GM10266 (cell line): ENCODE data around the gene SCYL3.
"Not testable (repeated sequence)": the region's sequence is repeated elsewhere in the genome, so short reads cannot be mapped to it uniquely, and the experiment has no call there.

Experiments
- DNase-seq: peaks from one replicate; pipeline ENCODE4 v3.0.0; 2012; ENCODE audit errors: extremely low spot score
- TF ChIP-seq, protein P1 (sequence below): IDR thresholded peaks from 2 replicates; pipeline ENCODE4 v1.5.1; 2012; ENCODE audit warnings: mild to moderate bottlenecking, low read depth; ENCODE audit not compliant: control insufficient read depth, insufficient read depth; ENCODE audit errors: missing control alignments

The SCYL3 gene

DNA sequence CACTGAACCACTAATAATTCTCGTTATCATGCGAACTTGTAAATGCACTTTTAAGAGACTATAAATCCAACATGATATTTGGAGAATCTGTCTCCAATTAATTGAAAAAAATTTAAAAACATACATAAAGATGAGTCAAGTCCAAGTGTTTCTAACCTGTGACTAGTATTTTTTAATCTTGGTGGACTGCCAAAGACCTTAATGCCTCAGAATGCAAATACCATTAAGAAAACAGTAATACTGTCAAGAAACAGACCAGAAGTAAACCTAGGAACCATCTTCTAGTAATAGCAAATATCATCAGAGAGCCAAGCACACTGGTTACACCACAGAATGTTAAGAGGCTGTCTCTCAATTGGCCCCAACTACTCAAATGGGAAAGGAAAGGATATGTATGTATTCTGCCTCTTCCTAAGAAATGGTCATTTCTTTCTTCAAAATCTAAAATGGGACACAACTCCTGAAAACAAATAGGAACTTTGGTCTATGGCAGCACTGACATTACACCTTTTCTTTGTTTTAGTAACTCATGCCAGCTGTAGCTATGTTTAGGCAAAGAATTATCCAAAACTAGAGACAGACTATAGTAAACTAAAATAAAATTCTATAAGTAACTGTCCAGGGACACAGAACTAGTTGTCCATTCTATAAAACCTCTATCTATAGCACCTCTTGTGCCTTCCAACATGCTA, 15.8 kb downstream of the SCYL3 start:
- TF ChIP-seq, protein P1, sequence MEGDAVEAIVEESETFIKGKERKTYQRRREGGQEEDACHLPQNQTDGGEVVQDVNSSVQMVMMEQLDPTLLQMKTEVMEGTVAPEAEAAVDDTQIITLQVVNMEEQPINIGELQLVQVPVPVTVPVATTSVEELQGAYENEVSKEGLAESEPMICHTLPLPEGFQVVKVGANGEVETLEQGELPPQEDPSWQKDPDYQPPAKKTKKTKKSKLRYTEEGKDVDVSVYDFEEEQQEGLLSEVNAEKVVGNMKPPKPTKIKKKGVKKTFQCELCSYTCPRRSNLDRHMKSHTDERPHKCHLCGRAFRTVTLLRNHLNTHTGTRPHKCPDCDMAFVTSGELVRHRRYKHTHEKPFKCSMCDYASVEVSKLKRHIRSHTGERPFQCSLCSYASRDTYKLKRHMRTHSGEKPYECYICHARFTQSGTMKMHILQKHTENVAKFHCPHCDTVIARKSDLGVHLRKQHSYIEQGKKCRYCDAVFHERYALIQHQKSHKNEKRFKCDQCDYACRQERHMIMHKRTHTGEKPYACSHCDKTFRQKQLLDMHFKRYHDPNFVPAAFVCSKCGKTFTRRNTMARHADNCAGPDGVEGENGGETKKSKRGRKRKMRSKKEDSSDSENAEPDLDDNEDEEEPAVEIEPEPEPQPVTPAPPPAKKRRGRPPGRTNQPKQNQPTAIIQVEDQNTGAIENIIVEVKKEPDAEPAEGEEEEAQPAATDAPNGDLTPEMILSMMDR, result no peak
- DNase-seq, result no peak

DNA sequence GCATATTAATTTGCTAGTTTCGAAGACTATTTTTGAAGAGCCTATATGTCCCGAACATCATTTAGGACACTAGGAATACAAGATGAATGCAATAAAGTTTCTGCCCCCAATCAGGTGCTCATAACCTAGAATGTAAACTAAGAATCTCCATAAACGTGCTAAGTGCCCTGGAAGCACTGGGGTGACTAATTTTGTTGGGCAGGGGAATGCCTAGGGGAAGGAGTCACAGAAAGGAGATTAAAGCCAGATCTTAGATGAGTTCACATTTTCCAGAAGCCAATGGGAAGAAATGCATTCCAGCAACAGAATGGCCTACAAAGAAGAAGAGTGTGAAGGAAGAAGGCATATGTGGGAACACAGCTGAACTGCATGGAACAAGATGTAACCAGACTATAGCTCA, 19.5 kb downstream of the SCYL3 start:
- TF ChIP-seq, protein P1, result no peak
- DNase-seq, result no peak

GRCh38 chr1:169873582-169874199, 20.0 kb downstream of the SCYL3 start:
- DNase-seq, result no peak
- TF ChIP-seq, protein P1, result no peak

DNA sequence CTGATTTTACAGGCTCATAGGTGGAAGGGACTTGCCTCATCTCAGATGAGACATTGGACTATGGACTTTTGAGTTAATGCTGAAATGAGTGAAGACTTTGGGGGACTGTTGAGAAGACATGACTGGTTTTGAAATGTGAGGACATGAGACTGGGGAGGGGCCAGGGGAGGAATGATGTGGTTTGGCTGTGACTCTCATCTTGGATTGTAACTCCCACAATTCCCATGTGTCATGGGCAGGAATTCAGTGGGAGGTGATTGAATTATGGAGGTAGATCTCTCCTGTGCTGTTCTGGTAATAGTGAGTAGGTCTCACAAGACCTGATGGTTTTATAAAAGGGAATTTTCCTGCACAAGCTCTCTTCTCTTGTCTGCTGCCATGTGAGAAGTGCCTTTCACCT, 20.8 kb downstream of the SCYL3 start:
- no peak for DNase-seq
- TF ChIP-seq, protein P1, result no peak

DNA sequence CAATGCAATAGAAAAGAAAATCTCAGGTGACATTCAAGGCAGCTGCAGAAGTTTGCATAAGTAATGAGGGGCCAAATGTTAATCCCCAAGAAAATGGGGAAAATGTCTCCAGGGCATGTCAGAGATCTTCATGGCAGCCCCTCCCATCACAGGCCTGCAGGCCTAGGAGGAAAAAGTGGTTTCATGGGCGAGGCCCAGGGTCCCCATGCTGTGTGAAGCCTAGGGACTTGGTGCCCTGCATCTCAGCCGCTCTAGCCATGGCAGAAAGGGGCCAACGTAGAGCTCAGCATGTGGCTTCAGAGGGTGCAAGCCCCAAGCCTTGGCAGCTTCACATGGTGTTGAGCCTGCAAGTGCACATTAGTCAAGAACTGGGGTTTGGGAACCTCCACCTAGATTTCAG, 21.7 kb downstream of the SCYL3 start:
- DNase-seq, result not testable (repeated sequence)

- TF ChIP-seq, protein P1, result no peak
- DNase-seq, result no peak
Measured at GRCh38 chr1:169869426-169869825, 24.3 kb downstream of the SCYL3 start.

- TF ChIP-seq, protein P1, result no peak
- no peak for DNase-seq
Measured at GRCh38 chr1:169868978-169869377, 24.7 kb downstream of the SCYL3 start.

- TF ChIP-seq, protein P1, result no peak
- DNase-seq, result no peak
Measured at GRCh38 chr1:169867012-169867675, 26.6 kb downstream of the SCYL3 start.
